Activated B cell treated with CpG ODN at 0.5 μM for 24 hours (primary cell): ENCODE results near the gene DDX42. TPM values are rescaled to one million over a fixed set of nuclear protein-coding genes. Genes with fewer than 3 reads are reported as not detected.
"Not testable (repeated sequence)": the region's sequence is repeated elsewhere in the genome, so short reads cannot be mapped to it uniquely, and the experiment has no call there.

Experiments
- ATAC-seq: fragments of 200-7000 bp; cut with Tn5 transposase; one replicate; pipeline ENCODE4 v1.10.0; 2021; ENCODE audit warnings: low read depth, mild to moderate bottlenecking, moderate library complexity
- CTCF ChIA-PET: fragments of 350-600 bp; sonication (Branson Sonifier 250); formaldehyde crosslinking; loops from one replicate; lab custom pipeline; 2021; ENCODE audit warnings: antibody characterized with exemption; lab: Charles Lee
- POLR2A ChIA-PET: fragments of 350-600 bp; sonication (Branson Sonifier 250); formaldehyde crosslinking; loops from one replicate; lab custom pipeline; 2021; ENCODE audit warnings: antibody characterized with exemption; lab: Charles Lee
- DNase-seq: peaks from one replicate; pipeline ENCODE4 v3.0.0; 2022
- H3K27ac Mint-ChIP-seq: one replicate; pipeline ENCODE4 v1.8.0; 2020; ENCODE audit warnings: mixed read lengths
- H3K27me3 Mint-ChIP-seq: one replicate; pipeline ENCODE4 v1.8.0; 2021; ENCODE audit warnings: mixed read lengths
- H3K36me3 Mint-ChIP-seq: one replicate; pipeline ENCODE4 v1.8.0; 2021; ENCODE audit warnings: low read depth, mixed read lengths
- H3K4me1 Mint-ChIP-seq: one replicate; pipeline ENCODE4 v1.8.0; 2021; ENCODE audit warnings: mixed read lengths
- H3K4me3 Mint-ChIP-seq: one replicate; pipeline ENCODE4 v1.8.0; 2020; ENCODE audit warnings: mild to moderate bottlenecking, mixed read lengths
- H3K9me3 Mint-ChIP-seq: one replicate; pipeline ENCODE4 v1.8.0; 2020; ENCODE audit warnings: mixed read lengths
- intact Hi-C: fragments of 100-400 bp; cut with micrococcal nuclease; formaldehyde crosslinking; loops from one replicate; pipeline ENCODE4 v1.15.1; 2024
- total RNA-seq: library from RNA; stranded (reverse); gene quantifications from 2 replicates; pipeline ENCODE4 v1.2.3, GENCODE V29; 2022
- TF ChIP-seq, protein P1 (sequence below): fragments of 200-600 bp; IDR thresholded peaks from one replicate; pipeline ENCODE4 v1.8.0; 2022; ENCODE audit warnings: antibody characterized with exemption, mild to moderate bottlenecking

The DDX42 gene
- total RNA-seq, 1 donor from 2014 or later, result 160 TPM

DNA sequence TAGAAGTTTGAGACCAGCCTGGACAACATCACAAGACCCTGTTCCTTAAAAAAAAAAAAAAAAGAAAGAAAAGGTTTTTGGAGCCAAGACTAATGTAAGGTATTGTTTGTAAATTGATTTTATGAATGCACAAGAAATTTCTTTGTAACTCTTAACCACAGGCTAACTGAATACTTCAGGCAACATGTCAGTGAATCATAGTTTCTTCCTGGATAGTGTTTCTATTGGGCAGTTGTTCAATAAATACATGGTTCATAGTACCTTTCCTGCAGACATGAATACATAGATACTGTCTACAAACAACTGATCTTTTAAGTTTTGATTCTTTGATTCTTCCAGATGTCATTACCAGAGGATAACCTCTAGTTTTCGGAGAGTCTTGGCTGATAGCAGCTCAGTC is 11.6 kb downstream of the DDX42 start:
- Mint-ChIP-seq H3K4me3 (no peak overlapping the region), H3K36me3 (peaks cover 69% of the 10 kb centered on the region), H3K27ac (no peak overlapping the region), H3K9me3 (no peaks in the 10 kb centered on the region), H3K27me3 (no peaks in the 10 kb centered on the region), H3K4me1 (peaks cover 29% of the 10 kb centered on the region)
- intact Hi-C loops, result no loop called here
- ChIA-PET CTCF (no interaction called here), POLR2A (interaction anchor here (1.6 kb wide), 1 partner anchor 12 kb away, joined by 5 read pairs; the partner anchor contains the start of genes CCDC47 and DDX42)
- TF ChIP-seq, protein P1, sequence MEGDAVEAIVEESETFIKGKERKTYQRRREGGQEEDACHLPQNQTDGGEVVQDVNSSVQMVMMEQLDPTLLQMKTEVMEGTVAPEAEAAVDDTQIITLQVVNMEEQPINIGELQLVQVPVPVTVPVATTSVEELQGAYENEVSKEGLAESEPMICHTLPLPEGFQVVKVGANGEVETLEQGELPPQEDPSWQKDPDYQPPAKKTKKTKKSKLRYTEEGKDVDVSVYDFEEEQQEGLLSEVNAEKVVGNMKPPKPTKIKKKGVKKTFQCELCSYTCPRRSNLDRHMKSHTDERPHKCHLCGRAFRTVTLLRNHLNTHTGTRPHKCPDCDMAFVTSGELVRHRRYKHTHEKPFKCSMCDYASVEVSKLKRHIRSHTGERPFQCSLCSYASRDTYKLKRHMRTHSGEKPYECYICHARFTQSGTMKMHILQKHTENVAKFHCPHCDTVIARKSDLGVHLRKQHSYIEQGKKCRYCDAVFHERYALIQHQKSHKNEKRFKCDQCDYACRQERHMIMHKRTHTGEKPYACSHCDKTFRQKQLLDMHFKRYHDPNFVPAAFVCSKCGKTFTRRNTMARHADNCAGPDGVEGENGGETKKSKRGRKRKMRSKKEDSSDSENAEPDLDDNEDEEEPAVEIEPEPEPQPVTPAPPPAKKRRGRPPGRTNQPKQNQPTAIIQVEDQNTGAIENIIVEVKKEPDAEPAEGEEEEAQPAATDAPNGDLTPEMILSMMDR, result no peak
- ATAC-seq (no peak), DNase-seq (no peak)

DNA sequence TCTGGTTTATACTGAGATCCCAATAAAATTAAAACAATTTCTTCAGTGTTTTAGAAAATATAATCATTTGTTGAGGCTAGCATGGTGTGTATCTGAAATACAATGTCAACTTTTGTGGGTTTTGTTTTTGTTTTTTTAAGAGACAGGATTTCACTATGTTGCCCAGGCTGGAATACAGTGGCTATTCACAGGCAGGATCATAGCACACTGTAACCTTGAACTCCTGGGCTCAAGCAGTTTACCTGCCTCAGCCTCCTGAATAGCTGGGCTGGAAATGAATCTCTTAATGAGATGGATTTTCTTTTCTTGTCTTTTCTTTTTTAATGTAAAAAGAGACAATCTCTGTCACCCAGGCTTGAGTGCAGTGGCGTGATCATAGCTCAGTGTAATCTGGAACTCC is 12.1 kb downstream of the DDX42 start:
- CTCF ChIA-PET, result no interaction called here
- POLR2A ChIA-PET, result interaction anchor here (0.9 to 1.6 kb wide), 2 partner anchors 13 to 88 kb away, joined by 4 to 5 read pairs; partner anchors contain the start of genes CCDC47 and DDX42
- TF ChIP-seq, protein P1, result no peak
- ATAC-seq (no peak), DNase-seq (no peak)
- no peak overlapping the region for H3K4me3 Mint-ChIP-seq
- H3K4me1 Mint-ChIP-seq, result peaks cover 24% of the 10 kb centered on the region
- peaks cover 66% of the 10 kb centered on the region for H3K36me3 Mint-ChIP-seq
- intact Hi-C loops, result no loop called here
- no peak overlapping the region for H3K27ac Mint-ChIP-seq
- no peaks in the 10 kb centered on the region for H3K9me3 Mint-ChIP-seq
- no peaks in the 10 kb centered on the region for H3K27me3 Mint-ChIP-seq

DNA sequence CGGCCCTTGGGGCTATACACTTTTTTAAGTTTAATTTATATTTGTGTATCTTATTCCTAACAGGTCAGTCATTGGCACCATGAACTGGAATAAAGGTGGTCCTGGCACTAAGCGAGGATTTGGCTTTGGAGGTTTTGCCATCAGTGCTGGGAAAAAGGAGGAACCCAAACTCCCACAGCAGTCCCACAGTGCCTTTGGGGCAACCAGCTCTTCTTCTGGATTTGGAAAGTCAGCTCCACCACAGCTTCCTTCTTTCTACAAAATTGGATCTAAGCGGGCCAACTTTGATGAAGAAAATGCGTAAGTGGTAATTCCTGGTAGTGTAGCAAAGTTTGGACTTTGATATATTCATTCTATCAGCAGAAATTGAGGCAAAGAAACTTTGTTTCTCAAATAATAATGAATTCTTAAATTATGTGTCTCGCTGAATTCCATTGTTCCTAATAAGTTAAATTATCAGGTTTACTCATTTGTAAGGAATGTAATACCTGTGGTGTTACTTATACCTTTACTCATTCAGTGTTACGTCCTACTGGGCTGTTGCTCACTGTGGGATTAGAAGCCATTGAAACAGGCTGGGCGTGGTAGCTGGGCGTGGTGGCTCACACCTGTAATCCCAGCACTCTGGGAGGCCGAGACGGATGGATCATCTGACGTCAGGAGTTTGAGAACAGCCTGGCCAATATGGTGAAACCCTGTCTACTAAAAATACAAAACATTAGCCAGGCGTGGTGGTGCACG is 13.2 kb downstream of the DDX42 start:
- H3K36me3 Mint-ChIP-seq, result peaks cover 64% of the 10 kb centered on the region
- DNase-seq, result no peak
- CTCF ChIA-PET, result no interaction called here
- POLR2A ChIA-PET, result interaction anchor here (1.6 kb wide), 1 partner anchor 14 kb away, joined by 5 read pairs; the partner anchor contains the start of genes CCDC47 and DDX42
- H3K9me3 Mint-ChIP-seq, result no peaks in the 10 kb centered on the region
- H3K4me1 Mint-ChIP-seq, result peaks cover 21% of the 10 kb centered on the region
- no peak overlapping the region for H3K4me3 Mint-ChIP-seq
- no peak for ATAC-seq
- no peaks in the 10 kb centered on the region for H3K27me3 Mint-ChIP-seq
- TF ChIP-seq, protein P1, result no peak
- intact Hi-C loops, result no loop called here
- H3K27ac Mint-ChIP-seq, result no peak overlapping the region

DNA sequence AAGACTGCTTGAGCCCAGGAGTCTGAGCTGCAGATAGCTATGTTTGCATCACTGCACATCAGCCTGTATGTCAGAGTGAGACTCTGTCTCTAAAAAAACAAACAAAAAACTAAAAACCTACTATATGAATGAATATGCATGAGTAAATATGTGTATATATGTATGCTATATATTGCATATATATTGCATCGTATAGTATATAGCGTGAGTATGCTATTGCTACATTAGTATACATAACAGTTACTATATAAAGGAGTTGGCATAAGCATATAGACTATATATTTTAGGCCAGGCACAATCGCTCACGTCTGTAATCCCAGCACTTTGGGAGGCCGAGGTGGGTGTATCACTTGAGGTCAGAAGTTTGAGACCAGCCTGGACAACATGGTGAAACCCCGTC is 16.1 kb downstream of the DDX42 start:
- Mint-ChIP-seq H3K4me3 (no peak overlapping the region), H3K27ac (no peak overlapping the region), H3K36me3 (peaks cover 66% of the 10 kb centered on the region), H3K9me3 (no peaks in the 10 kb centered on the region), H3K27me3 (no peaks in the 10 kb centered on the region), H3K4me1 (peaks cover 2% of the 10 kb centered on the region)
- ChIA-PET POLR2A (interaction anchor here (1.2 kb wide), 1 partner anchor 16 kb away, joined by 3 read pairs; the partner anchor contains the start of genes CCDC47 and DDX42), CTCF (no interaction called here)
- no peak for DNase-seq
- TF ChIP-seq, protein P1, result no peak
- ATAC-seq, result no peak
- intact Hi-C loops, result no loop called here

DNA sequence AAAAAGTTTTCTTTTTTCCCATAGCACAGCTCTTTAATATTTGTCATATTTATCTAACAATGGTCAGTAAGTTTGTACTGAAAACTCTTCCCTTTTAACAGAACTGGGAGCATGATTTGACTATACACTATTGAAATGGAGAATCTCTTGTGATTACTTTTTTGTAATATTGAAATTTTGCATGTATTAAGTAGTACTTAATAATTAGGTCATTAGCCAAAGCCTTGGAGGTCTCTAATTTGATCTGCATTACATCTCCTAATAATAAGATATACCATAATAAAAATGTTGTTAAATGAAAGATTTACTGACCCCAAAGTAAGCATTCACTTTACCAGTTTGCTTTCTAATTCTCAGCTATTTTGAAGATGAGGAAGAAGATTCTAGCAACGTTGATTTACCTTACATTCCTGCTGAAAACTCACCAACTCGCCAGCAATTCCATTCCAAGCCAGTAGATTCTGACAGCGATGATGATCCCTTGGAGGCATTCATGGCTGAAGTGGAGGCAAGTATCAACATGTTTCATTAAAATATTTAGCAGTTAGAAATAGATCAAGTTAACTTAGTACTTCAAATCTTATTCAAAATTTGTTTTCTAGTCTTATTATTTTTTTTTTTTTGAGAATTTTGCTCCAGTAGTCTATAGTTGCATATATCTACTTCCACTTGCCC is 18.2 kb downstream of the DDX42 start:
- no peak overlapping the region for H3K27ac Mint-ChIP-seq
- CTCF ChIA-PET, result no interaction called here
- no peak overlapping the region for H3K4me3 Mint-ChIP-seq
- POLR2A ChIA-PET, result interaction anchor here (0.5 kb wide), 1 partner anchor 51 kb away, joined by 3 read pairs; no protein-coding TSS in a partner anchor
- no peaks in the 10 kb centered on the region for H3K27me3 Mint-ChIP-seq
- DNase-seq, result no peak
- TF ChIP-seq, protein P1, result no peak
- intact Hi-C loops, result no loop called here
- ATAC-seq, result no peak
- H3K36me3 Mint-ChIP-seq, result peaks cover 75% of the 10 kb centered on the region
- H3K9me3 Mint-ChIP-seq, result no peaks in the 10 kb centered on the region
- no peaks in the 10 kb centered on the region for H3K4me1 Mint-ChIP-seq

DNA sequence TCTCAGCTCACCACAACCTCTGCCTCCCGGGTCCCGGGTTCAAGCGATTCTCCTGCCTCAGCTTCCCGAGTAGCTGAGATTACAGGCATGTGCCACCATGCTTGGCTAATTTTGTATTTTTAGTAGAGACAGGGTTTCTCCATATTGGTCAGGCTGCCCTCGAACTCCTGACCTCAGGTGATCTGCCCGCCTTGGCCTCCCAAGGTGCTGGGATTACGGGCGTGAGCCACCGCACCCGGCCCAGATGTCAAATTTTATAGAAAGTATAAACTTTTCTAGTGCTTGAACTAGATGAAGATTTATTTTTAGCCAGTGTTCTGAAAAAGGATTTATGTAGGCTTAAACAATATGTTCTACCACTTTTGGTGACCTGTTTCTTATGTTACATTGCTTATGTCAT is 22.4 kb downstream of the DDX42 start:
- H3K4me1 Mint-ChIP-seq, ATAC-seq, DNase-seq, POLR2A ChIA-PET, CTCF ChIA-PET, H3K9me3 Mint-ChIP-seq, H3K27ac Mint-ChIP-seq, H3K27me3 Mint-ChIP-seq, intact Hi-C loops, H3K4me3 Mint-ChIP-seq: not testable (repeated sequence)
- peaks cover 86% of the 10 kb centered on the region for H3K36me3 Mint-ChIP-seq
